GM03348 (cell line): ENCODE measurements around the gene GTSE1.

ENCODE experiments used
- DNase-seq: peaks from one replicate; pipeline ENCODE4 v3.0.0; 2012; ENCODE audit warnings: low spot score

The GTSE1 gene

GRCh38 chr22:46328797-46329196 lies 32.1 kb downstream of the GTSE1 start:
- no peak for DNase-seq

GRCh38 chr22:46329616-46330015 lies 32.9 kb downstream of the GTSE1 start:
- no peak for DNase-seq

- no peak for DNase-seq
Measured at GRCh38 chr22:46330426-46330825, 33.8 kb downstream of the GTSE1 start.

- DNase-seq, result no peak
Measured at GRCh38 chr22:46331496-46331895, 34.8 kb downstream of the GTSE1 start.

- DNase-seq, result peak; percentile 99
Measured at GRCh38 chr22:46335201-46336118, 38.8 kb downstream of the GTSE1 start, which contains the start of gene TRMU. Gene TRMU (plus strand): TSS chr22:46335714. CDS start chr22:46335765, 51 bp downstream.

- DNase-seq, result peak; percentile 56
Measured at GRCh38 chr22:46336119-46337078, 39.7 kb downstream of the GTSE1 start.

GRCh38 chr22:46337870-46338269 lies 41.2 kb downstream of the GTSE1 start:
- no peak for DNase-seq

- DNase-seq, result no peak
Measured at GRCh38 chr22:46338636-46339035, 42.0 kb downstream of the GTSE1 start.

GRCh38 chr22:46339956-46340355 lies 43.3 kb downstream of the GTSE1 start:
- no peak for DNase-seq

GRCh38 chr22:46340676-46341075 lies 44.0 kb downstream of the GTSE1 start:
- no peak for DNase-seq

GRCh38 chr22:46346680-46347405 lies 50.2 kb downstream of the GTSE1 start:
- DNase-seq, result no peak

GRCh38 chr22:46347646-46348045 lies 51.0 kb downstream of the GTSE1 start:
- DNase-seq, result no peak

- no peak for DNase-seq
Measured at GRCh38 chr22:46348099-46348695, 51.5 kb downstream of the GTSE1 start.

- no peak for DNase-seq
Measured at GRCh38 chr22:46349238-46349637, 52.6 kb downstream of the GTSE1 start.

GRCh38 chr22:46349681-46350080 lies 53.0 kb downstream of the GTSE1 start:
- no peak for DNase-seq

- DNase-seq, result no peak
Measured at GRCh38 chr22:46350121-46350520, 53.5 kb downstream of the GTSE1 start.

- no peak for DNase-seq
Measured at GRCh38 chr22:46350646-46351045, 54.0 kb downstream of the GTSE1 start.

- no peak for DNase-seq
Measured at GRCh38 chr22:46351131-46351735, 54.6 kb downstream of the GTSE1 start.

GRCh38 chr22:46351767-46352166 lies 55.1 kb downstream of the GTSE1 start:
- DNase-seq, result no peak

- DNase-seq, result no peak
Measured at GRCh38 chr22:46352276-46352675, 55.6 kb downstream of the GTSE1 start.
